ENCODE results near the gene C6orf62.

- TF ChIP-seq, protein P1, sequence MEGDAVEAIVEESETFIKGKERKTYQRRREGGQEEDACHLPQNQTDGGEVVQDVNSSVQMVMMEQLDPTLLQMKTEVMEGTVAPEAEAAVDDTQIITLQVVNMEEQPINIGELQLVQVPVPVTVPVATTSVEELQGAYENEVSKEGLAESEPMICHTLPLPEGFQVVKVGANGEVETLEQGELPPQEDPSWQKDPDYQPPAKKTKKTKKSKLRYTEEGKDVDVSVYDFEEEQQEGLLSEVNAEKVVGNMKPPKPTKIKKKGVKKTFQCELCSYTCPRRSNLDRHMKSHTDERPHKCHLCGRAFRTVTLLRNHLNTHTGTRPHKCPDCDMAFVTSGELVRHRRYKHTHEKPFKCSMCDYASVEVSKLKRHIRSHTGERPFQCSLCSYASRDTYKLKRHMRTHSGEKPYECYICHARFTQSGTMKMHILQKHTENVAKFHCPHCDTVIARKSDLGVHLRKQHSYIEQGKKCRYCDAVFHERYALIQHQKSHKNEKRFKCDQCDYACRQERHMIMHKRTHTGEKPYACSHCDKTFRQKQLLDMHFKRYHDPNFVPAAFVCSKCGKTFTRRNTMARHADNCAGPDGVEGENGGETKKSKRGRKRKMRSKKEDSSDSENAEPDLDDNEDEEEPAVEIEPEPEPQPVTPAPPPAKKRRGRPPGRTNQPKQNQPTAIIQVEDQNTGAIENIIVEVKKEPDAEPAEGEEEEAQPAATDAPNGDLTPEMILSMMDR (IDR thresholded peaks at IDR 0.05), result peak in 1 of 7 experiments; percentile 4
- TF ChIP-seq POLR2A (IDR thresholded peaks at IDR 0.05) (peak in 2 of 4 donors; percentile 97 to 99), POLR2AphosphoS5 (IDR thresholded peaks at IDR 0.05) (peak; percentile 97 to 100 (median 99))
These were observed 1.9 kb upstream of the C6orf62 start for GRCh38 chr6:24720604-24721460.

All from stomach (tissue), 4 donors.